Activated CD4-positive, alpha-beta T cell treated with anti-CD3 and anti-CD28 coated beads, Interleukin-2, amount 50 U/mL, for 16 hours (primary cell): ENCODE results near the gene CD1B.
A peak's percentile ranks its signal among the peaks of the same experiment; 100 is the strongest.
"Not testable (repeated sequence)": the region's sequence is repeated elsewhere in the genome, so short reads cannot be mapped to it uniquely, and the experiment has no call there.

Experiments
- DNase-seq: peaks from one replicate; pipeline ENCODE4 v3.0.0-alpha.2; 2020

CD1B gene

DNA sequence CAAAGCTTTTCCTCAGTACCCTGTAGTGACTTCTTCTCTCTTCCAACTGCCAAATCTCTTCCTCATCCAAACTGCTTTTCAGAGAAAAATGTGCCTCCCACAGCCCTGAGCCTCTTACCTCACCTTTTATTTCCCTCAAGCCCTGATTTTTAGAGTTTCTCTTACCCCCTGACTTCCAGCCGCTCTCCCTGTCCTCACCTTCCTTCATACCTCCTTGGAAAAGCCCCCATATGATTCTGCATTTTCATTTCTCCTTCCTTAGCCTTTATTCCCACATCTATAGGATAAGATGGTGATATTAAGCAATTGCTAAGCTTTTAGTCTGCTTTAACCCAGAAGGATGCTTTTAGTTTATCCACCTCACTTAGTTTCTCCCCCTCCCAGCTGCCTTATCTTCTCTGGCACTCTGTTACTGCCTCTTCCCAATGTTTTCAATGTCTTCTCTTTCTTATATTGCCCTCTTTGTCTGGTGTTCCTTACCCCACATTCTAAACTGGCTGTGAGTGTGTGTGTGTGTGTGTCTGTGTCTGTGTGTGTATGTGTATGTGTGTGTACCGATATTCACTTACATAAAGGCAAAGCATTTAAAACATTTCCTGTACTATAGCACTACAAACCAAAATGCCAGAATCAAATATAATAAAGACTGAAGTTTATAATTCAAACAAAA lies at the start of gene CD1B:
CD1B (minus strand) TSS at position 51 of the 670 bp plus-strand sequence. CDS start 108 bp downstream, outside the sequence.
- DNase-seq = no peak

DNA sequence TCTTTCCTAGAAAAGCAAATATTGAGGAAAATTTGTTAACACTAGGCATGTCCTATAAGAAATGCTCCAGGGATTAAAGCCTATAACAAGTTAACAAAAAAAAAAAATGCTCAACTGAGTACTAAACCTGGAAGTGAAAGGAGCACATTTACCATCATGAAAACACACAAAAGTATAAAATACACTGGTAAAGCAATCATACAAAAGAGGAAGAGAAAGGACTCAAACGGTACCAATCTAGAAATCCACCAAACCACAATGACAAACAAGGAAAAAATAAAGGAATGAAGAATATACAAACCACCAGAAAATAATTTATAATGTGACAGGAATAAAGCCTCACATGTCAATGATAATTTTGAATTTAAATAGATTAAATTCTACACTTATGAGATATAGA lies 43.5 kb upstream of the CD1B start:
- DNase-seq = no peak

DNA sequence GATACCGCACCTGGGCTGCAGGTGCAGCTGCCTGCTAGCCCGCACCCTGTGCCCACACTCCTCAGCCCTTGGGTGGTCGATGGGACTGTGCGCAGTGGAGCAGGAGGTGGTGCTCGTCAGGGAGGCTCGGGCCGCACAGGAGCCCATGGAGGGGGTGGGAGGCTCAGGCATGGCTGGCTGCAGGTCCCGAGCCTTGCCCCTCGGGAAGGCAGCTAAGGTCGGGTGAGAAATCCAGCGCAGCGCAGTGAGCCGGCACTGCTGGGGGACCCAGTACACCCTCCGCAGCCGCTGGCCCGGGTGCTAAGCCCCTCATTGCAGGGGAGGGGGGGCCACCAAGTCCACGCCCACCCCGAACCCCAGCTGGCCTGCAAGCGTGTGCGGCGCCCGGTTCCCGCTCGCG lies 42.8 kb upstream of the CD1B start:
- DNase-seq = not testable (repeated sequence)

DNA sequence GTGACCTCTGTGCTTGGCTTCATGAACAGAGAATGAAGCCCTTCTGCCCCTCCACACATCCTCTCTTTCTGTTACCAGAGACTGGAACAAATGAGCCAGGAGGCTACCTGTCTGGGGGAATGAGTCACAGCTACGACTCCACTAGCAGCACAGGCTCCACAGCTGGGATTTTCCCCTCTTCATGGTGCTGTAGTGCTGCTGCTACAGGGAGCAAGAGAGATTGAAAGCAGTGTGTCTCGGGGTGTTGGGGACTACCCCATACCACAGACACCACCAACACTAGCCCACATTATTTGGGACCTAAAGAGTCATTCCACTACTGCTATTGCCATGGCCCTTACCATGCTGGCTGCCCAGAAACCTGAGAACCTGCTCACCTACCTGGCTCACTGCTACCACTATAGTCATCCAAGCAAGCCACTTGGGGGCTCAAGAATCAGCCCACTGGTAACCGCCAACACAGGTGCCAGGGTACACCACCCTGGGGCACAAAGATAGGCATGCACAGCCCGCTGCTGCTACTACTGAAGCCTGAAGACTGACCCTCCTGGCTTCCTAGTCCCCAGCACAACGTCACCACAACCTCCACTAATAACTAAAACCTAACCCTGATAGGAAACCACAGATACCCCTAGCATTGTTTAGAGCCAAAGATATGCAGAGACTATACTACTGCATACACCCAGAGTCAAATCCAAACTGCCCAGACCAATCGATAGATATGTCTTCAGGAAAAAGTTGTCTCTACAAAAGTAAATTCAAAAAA lies 40.0 kb upstream of the CD1B start:
- peak; percentile 54 for DNase-seq

DNA sequence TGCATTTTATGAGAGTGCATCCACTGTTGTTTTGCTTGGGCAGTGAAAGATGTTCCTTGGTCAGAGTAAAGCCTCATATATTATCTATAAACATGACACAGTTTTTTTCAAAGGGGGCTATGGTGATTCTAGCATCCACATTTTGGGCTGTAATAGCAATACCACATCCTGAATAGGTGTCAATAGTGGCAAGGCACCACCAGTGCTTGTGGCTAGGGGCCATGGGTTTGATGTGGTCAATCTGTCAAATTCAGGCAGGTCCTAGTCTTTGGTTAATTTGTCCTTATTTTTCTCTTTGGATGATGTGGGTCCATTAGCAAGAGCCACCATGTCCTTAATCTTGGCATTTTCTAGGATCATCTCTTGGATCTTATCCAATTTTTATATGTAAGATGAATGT lies 35.5 kb upstream of the CD1B start:
- no peak for DNase-seq

DNA sequence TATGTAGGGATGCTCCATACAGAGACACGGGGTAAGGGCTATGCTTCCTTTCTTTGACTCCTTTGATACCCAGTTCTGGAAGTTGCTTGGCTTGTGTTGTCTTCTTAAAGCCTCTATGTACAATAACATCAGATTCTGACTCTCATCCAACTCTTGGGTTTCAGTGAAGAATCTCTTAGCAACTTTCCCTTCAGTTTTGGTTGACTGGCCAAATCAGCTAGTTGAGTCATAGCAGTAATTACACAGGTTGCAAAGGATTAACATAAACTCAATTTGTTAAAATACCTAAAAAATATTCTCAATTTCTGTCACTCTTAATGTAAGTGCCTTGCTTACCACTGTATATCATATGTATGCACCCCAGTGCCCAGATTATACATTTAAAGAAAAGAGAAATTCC lies 31.6 kb upstream of the CD1B start:
- DNase-seq = no peak

DNA sequence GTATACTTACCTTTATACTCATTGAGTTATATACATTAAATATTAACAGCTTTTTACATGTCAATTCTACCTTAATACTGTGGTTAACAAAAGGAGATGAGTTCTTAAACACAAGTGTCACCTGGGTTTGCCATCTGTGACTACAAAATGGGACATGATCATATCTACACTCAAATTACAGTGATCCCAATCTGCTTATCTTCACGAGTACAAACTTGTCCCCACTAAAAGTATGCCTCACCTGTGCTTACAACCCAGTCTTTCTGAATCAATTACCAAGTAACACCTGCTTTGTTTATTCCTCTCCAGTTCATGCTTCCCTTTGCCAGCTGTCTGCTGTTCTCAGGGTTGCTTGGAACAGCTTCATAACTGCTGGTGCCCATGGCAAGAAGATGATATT lies 31.2 kb upstream of the CD1B start:
- no peak for DNase-seq

DNA sequence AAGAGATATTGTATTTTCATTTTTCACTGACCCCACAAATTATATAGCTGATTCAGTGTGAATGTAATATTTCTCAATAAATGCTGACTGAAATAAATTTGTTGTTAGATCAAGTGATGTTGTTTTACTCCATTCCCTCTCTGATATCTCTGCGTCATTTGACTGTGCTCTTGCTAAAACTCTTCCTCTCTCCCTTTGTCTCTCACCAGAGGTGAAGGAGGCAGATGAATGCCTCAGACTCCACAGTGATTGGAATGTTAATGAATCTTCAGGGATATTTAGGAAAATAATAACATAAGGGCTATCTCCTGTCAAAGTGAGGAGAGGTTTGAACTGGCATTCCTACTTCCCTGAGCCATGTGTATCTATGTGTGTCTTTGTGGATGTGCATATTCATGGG lies 26.1 kb upstream of the CD1B start:
- no peak for DNase-seq

DNA sequence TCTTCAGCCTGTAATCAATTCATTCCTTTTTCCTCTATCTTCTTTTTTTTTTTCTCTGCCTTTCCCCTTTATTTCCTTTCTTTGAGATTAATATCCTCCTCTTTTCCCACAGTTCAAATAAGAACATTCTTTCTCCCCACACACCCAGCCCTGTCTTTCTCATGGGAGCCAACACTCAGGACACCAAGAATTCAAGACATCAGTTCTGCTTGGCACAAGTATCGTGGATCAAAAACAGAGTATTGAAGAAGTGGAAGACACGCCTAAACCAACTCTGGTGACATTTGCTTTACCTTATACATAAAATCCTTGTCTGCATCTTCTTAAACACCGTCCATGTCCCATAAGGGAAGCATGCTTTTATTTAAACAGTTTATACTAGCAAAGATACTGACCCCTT lies 25.3 kb upstream of the CD1B start:
- no peak for DNase-seq

DNA sequence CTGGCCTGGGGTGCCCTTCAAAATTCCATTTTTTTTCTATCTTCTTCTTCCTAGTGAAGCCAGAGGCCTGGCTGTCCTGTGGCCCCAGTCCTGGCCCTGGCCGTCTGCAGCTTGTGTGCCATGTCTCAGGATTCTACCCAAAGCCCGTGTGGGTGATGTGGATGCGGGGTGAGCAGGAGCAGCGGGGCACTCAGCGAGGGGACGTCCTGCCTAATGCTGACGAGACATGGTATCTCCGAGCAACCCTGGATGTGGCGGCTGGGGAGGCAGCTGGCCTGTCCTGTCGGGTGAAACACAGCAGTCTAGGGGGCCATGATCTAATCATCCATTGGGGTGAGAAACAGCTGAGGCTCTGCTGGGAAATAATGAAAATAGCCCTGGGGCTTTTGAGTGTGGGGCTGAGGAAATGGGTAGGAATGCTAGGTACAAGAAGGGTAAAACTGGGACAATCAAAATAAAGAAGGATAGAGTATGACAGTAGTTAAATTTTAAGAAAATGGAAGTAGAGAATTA lies 24.5 kb upstream of the CD1B start:
- DNase-seq = no peak

DNA sequence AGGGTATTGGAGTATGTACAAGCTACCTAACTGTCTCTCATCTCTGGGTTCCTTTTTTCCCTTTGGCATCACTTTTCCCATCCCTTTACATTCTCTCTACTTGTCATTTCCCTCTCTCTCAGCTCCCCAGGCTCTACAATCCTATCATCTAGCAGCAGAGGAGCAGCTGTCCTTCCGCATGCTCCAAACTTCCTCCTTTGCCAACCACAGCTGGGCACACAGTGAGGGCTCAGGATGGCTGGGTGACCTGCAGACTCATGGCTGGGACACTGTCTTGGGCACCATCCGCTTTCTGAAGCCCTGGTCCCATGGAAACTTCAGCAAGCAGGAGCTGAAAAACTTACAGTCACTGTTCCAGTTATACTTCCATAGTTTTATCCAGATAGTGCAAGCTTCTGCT lies 22.9 kb upstream of the CD1B start:
- no peak for DNase-seq

DNA sequence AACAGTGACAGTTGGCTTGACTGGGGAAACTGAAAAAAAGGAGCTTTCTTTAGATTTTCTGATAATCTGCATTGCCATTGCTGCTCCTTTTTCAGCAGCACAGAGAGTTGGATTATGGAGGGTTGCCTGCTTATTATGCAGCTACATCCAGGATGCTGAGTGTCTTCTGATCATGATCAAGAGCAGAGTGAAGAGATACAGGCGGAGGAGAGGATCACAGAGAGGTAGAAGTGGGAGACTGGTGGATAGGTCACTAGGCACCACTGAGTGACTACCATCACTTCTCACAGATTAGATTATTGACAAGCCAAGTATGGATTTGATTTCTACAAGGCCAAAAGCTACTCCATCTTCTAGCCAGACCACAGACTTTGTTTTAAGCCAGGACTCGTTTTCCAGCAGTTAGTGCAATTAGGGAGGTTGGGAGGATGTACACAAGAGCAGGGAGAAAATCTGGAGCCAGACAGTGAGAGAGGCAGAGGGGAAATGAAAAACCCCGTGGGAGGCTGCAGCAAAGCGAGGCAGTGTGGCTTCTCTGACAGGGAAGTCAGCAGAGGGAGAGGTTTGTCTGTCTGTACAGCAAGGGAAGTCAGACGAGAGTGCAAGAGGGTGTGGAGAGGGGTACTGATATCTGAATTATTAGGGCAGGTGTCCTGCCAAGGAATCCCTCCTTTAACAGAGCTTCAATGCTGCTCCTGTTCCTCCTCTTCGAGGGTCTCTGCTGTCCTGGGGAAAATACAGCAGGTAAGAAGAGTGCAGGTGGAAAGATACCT lies 22.2 kb upstream of the CD1B start, which contains the start of gene CD1E:
CD1E (plus strand) TSS at position 592 of the 773 bp plus-strand sequence; CDS start at position 687, 95 bp downstream.
- no peak for DNase-seq

DNA sequence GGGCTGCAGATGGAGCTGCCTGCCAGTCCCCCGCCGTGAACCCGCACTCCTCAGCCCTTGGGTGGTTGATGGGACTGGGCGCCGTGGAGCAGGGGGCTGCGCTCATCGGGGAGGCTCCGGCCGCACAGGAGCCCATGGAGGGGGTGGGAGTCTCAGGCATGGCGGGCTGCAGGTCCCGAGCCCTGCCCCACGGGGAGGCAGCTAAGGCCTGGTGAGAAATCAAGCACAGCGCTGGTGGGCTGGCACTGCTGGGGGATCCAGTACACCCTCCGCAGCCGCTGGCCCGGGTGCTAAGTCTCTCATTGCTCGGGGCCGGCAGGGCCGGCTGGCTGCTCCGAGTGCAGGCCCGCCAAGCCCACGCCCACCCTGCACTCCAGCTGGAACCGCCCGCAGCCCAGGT lies 17.6 kb upstream of the CD1B start:
- DNase-seq = not testable (repeated sequence)

DNA sequence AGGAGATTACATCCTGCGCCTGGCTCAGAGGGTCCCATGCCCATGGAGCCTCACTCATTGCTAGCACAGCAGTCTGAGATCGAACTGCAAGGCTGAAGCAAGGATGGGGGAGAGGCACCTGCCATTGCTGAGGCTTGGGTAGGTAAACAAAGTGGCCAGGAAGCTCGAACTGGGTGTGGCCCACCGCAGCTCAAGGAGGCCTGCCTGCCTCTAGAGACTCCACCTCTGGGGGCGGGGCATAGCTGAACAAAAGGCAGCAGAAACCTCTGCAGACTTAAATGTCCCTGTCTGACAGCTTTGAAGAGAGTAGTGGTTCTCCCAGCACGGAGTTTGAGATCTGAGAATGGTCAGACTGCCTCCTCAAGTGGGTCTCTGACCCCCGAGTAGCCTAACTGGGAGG lies 5.1 kb upstream of the CD1B start:
- not testable (repeated sequence) for DNase-seq

DNA sequence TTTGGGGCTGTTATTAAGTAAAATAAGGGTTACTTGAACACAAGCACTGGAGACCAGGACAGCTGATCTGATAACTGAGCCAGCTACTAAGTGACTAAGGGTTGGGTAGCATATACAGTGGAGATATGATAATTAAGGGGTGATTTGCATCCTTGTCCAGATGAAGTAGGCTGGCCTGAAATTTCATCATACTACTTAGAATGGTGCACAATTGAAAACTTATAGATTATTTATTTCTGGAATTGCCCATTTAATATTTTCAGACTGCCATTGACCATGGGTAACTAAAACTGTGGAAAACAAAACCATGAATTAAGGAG lies 3.8 kb upstream of the CD1B start:
- DNase-seq = no peak

DNA sequence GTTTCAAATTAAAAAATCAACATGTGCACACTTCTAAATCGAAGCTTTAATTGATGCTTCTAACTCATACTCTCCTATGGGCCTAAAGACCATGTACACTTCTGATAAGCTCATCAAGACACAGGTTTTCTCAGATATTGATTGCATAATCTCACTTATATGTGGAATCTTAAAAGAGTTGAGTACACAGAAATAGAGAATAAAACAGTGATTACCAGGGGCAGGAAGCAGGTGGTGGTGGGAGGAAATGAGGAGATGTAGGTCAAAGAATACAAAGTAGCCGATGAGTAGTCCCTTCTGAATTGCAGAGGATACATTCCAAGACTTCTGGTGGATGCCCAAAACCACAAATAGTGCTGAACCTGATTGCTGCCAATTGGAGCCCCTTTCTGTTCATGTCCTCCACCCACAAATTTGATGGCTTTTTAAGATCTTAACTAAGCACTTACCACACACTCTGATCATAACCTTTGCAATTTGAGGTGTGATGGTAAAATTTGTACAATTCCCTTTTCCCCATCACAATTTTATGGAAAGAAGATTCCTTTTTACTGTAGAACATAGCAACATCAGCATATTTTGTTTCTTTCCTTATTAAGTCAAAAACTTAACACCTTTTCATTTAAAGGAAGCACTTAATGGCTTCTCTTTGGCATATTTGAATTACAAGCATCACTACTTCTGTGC lies 3.3 kb upstream of the CD1B start:
- no peak for DNase-seq

DNA sequence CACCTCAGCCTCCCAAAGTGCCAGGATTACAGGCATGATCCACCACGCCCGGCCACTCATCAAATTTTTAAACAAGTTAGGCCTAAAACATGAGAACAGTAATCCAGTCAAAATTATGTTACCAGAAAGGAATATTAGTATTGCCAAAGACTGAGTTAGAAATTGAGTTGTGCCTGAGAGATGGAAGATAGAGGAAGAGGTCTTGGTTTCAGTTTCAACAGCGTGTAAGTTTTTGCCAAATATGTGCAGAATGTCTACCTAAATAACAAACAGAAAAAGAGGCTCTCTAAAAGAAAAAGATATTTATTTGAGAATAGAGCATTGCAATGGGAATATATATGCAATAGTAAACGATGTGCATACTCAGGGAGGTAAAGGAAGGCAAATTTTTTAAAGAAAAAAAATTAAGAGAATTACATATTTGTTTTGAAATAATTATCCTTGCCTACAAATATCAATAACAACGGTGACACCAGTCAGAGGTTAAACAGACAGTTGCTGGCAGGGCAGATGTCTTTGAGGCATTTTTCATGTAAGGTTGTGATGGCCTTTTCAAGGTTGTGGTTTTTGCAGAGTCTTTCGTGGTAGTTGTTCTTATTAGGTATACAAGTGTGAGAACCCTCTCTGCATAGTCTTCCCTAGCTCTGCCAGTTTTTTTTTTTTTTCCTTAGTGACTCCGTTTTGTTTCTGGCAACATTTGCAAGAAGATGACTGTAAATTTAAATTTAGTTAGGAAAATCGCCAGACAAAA lies 2.2 kb upstream of the CD1B start:
- no peak for DNase-seq

DNA sequence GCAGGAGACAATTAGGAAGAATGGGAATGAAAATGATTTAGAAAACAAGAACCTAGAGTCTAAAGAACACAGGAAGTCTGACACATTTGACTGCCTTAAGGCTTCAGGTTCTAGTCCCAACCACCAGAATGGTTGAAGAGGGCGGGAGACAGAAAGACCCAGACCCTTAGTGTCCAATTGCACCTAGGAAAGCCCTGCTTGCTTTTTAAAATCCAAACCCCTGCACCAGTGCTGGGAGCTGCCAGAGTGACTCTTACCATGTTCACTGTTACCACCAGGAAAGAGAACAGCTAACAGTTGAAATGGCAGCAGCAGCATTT lies 265 bp downstream of the CD1B start:
- DNase-seq = no peak

DNA sequence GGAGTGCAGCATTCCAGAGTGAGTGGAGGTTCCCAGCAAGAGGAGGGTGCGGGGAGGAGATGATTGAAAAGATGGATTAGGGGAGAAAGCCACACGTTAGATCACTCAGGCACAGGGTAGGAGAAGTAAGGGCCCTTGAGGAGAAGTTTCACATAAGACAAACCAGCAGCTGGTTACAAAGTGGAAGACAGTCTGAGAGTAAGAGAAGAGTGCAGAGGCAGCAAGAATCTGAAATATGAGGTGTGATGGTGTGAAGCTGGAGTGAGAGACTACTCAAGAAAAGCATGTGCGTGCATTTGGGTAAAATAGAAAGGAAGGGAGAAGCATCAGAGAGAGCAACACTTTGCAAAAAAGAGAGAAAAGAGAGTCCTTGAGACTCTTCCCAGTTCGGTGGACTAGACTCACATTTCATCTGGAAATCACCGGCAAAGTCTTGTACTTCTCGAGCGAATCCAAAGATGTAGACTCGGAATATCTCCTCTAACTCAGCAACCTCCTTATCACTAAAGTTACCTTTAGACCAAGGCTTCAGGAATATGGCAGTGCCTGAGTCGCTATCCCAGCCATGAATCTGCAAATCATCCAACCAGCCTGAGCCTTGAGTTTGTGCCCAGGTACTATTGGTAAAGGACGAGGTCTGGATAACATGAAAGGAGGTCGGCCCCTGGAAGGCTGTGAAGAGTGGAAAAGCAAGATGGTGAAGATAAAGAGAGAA lies 783 bp downstream of the CD1B start:
- DNase-seq = no peak

DNA sequence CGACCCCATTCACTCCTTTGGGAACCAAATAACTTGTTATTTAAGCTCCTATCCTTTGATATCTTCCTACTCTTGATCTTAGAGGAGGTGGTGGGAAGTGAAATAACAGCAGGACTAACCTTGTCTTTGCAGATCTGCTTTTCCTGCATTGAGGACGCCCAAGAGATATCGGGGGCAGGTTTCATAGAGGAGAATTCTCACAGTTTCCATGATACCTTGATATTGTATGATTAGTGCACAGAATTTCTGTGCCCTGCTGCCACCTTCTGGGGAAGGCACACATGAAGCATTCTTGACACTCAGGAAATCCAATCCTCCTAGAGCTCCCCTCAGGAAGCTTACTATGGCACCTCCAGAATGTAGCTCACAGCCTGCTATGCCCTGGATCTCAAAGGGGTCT lies 1.6 kb downstream of the CD1B start:
- peak; percentile 3 for DNase-seq

DNA sequence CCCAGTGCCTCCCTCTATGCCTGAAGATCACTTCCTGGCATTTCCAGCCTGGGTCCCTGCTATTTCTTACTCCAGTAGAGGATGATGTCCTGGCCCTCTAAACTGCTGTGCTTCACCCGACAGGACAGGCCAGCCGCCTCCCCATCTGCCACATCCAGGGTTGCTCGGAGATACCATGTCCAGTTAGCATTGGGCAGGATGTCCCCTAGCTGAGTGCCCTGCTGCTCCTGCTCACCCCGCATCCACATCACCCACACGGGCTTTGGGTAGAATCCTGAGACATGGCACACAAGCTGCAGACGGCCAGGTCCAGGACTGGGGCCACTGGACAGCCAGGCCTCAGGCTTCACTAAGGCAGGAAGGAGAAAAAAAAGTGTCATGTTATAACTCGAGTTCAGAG lies 2.0 kb downstream of the CD1B start:
- no peak for DNase-seq

DNA sequence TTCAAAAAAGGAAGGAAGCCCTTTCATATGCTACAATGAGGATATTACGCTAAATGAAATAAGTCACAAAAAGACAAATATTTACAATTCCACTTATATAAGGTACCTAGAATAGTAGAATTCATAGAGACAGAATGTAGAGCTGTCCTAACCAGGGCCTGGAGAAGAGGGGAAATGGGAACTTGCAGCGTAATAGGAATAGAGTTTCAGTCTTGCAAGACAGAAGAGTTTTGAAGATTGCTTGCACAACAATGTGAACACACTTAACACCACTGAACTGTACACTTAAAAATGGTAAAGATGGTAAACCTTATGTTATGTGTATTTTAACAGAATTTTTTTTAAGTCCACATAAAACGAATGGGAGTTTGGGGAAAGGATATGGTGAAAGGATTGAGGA lies 2.9 kb downstream of the CD1B start:
- no peak for DNase-seq
